ENCODE measurements around the gene METTL25B.

- TF ChIP-seq POLR2A (IDR thresholded peaks at IDR 0.05; ENCODE audit: low read depth, low read length) = no peak
- TF ChIP-seq POLR2AphosphoS5 (IDR thresholded peaks at IDR 0.05; ENCODE audit: low read depth, low read length) = no peak
- no peak for TF ChIP-seq POU2F2 (IDR thresholded peaks at IDR 0.05; ENCODE audit: low read depth, low read length)
- TF ChIP-seq PAX5 (IDR thresholded peaks at IDR 0.05; ENCODE audit: insufficient read depth, low read length, severe bottlenecking) = no peak
- TF ChIP-seq SPI1 (IDR thresholded peaks at IDR 0.05; ENCODE audit: low read depth, low read length) = no peak
- no peak for TF ChIP-seq TAF1 (IDR thresholded peaks at IDR 0.05; ENCODE audit: low read depth, low read length)
Measured at GRCh38 chr1:156696755-156697154, 31.5 kb upstream of the METTL25B start.
